ENCODE measurements around the gene FGF18. TPM values are rescaled to one million over a fixed set of nuclear protein-coding genes. Genes with fewer than 3 reads are reported as not detected.
"Not testable (repeated sequence)": the region's sequence is repeated elsewhere in the genome, so short reads cannot be mapped to it uniquely, and the experiment has no call there.

The FGF18 gene
- total RNA-seq, 1 donor from 2014 or later, result 6.9 TPM

DNA sequence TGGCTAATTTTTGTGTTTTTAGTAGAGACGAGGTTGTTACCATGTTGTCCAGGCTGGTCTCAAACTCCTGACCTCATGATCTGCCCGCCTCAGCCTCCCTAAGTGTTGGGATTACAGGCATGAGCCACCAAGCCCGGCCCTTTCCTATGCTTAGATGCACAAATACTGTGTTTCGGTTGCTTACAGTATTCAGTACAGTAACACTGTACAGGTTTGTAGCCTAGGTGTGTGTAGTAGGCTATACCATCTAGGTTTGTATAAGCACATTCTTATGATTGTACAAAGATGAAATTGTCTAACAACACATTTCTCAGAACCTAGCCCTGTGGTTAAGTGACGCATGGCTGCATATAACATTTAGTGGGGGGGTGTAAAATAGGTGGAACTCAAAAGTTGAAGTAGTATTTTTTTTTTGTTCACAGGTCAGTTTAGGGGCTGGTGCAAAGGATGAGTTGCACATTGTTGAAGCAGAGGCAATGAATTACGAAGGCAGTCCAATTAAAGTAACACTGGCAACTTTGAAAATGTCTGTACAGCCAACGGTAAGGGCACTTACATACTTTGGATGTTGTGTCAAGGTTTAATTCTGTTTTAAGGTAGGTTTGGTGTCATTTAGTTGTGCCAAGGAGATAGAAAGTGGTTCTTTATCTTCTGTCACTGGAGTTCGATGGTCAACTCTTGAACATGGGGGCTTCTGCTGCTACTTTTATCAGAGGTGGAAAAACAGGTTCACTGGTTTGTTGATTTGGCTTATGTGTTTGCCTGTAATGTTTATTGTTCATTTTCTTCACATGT, 28.4 kb upstream of the FGF18 start:
- H3K36me3 ChIP-seq, result peaks cover 28 to 50% of the 10 kb centered on the region in 2 donors
- intact Hi-C loops (cut with DNase I), result no loop called here
- TF ChIP-seq, protein P1, sequence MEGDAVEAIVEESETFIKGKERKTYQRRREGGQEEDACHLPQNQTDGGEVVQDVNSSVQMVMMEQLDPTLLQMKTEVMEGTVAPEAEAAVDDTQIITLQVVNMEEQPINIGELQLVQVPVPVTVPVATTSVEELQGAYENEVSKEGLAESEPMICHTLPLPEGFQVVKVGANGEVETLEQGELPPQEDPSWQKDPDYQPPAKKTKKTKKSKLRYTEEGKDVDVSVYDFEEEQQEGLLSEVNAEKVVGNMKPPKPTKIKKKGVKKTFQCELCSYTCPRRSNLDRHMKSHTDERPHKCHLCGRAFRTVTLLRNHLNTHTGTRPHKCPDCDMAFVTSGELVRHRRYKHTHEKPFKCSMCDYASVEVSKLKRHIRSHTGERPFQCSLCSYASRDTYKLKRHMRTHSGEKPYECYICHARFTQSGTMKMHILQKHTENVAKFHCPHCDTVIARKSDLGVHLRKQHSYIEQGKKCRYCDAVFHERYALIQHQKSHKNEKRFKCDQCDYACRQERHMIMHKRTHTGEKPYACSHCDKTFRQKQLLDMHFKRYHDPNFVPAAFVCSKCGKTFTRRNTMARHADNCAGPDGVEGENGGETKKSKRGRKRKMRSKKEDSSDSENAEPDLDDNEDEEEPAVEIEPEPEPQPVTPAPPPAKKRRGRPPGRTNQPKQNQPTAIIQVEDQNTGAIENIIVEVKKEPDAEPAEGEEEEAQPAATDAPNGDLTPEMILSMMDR (IDR thresholded peaks at IDR 0.05), result no peak
- no peak for DNase-seq (ENCODE audit: low spot score in 2 of 2)
- H3K4me1 ChIP-seq, result peaks cover 0 to 18% of the 10 kb centered on the region in 2 donors
- H3K27ac ChIP-seq, result no peak overlapping the region
- no peak overlapping the region for H3K4me3 ChIP-seq
- no peaks in the 10 kb centered on the region for H3K27me3 ChIP-seq
- H3K9me3 ChIP-seq, result no peaks in the 10 kb centered on the region

DNA sequence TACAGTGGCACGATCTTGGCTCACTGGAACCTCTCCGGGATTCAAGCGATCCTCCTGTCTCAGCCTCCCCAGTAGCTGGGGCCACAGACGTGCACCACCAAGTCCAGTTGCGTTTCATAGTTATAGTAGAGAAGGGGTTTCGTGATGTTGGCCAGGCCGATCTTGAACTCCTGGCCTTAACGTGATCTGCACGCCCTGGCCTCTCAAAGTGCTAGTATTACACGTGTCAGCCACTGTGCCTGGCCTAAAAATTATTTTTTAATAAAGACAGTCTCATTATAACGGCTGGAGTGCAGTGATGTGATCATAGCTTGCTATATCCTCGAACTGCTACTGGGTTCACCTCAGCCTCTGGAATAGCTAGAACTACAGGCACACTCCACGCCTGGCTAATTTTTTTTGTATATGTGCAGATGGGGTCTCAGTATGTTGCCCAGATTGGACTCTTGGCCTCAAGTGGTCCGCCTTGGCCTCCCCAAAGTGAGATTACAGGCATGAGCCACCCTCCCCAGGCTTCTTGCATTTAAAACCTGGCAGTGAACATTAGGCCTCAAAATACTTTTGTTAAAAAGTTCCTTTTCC, 27.4 kb upstream of the FGF18 start:
- TF ChIP-seq, protein P1 (IDR thresholded peaks at IDR 0.05), result no peak
- no peak for DNase-seq (ENCODE audit: low spot score in 2 of 2)
- H3K4me1 ChIP-seq, result peaks cover 0 to 14% of the 10 kb centered on the region in 2 donors
- H3K36me3 ChIP-seq, result peaks cover 34 to 58% of the 10 kb centered on the region in 2 donors
- intact Hi-C loops (cut with DNase I), result no loop called here
- H3K9me3 ChIP-seq, result no peaks in the 10 kb centered on the region
- no peaks in the 10 kb centered on the region for H3K27me3 ChIP-seq
- no peak overlapping the region for H3K4me3 ChIP-seq
- H3K27ac ChIP-seq, result no peak overlapping the region

DNA sequence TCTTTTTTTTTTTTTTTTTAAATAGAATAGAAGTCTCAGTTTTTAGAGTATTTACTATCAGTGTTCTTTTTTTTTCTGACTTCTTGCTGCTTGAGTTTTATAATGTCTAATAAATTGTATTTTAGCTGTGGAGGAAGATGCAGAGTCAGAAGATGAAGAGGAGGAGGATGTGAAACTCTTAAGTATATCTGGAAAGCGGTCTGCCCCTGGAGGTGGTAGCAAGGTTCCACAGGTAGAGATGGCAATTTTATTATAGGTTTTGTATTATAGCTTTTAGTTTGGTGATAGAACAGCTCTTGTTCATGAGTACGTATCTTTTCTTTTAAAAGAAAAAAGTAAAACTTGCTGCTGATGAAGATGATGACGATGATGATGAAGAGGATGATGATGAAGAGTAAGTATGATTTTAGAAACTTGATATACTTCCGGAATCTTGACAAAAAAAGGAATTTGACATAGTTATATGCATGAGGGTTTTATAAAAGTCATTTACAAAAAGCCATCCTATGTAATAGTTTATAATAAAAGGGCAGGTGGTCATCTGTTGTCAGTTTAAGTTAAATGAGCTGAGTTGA, 26.8 kb upstream of the FGF18 start:
- intact Hi-C loops (cut with DNase I), result no loop called here
- Histone ChIP-seq H3K4me1 (peaks cover 0 to 14% of the 10 kb centered on the region in 2 donors), H3K27ac (no peak overlapping the region), H3K36me3 (peaks cover 36 to 64% of the 10 kb centered on the region in 2 donors), H3K4me3 (no peak overlapping the region), H3K27me3 (no peaks in the 10 kb centered on the region), H3K9me3 (no peaks in the 10 kb centered on the region)
- TF ChIP-seq, protein P1 (IDR thresholded peaks at IDR 0.05), result no peak
- DNase-seq (ENCODE audit: low spot score in 2 of 2), result no peak

DNA sequence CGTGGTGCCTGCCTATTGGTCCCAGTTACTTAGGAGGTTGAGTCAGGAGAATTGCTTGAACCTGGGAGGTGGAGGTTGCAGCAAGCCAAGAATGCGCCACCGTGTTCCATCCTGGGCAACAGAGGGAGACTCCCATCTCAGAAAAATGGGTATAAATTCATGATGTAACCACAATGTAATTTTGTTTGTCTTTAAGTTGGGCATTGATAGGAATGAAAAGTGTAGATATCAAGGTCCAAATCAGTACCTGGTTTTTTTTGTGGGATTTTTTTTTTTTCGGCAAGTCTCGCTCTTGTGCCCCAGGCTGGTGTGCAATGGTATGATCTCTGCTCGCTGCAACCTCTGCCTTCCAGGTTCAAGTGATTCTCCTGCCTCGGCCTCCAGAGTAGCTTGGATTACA, 24.4 kb upstream of the FGF18 start:
- H3K4me1 ChIP-seq, result peaks cover 0 to 8% of the 10 kb centered on the region in 2 donors
- no peak for DNase-seq (ENCODE audit: low spot score in 2 of 2)
- H3K4me3 ChIP-seq, result no peak overlapping the region
- no peaks in the 10 kb centered on the region for H3K9me3 ChIP-seq
- no peak overlapping the region for H3K27ac ChIP-seq
- no peaks in the 10 kb centered on the region for H3K27me3 ChIP-seq
- intact Hi-C loops (cut with DNase I), result no loop called here
- H3K36me3 ChIP-seq, result peaks cover 54 to 86% of the 10 kb centered on the region in 2 donors
- TF ChIP-seq, protein P1 (IDR thresholded peaks at IDR 0.05), result no peak

DNA sequence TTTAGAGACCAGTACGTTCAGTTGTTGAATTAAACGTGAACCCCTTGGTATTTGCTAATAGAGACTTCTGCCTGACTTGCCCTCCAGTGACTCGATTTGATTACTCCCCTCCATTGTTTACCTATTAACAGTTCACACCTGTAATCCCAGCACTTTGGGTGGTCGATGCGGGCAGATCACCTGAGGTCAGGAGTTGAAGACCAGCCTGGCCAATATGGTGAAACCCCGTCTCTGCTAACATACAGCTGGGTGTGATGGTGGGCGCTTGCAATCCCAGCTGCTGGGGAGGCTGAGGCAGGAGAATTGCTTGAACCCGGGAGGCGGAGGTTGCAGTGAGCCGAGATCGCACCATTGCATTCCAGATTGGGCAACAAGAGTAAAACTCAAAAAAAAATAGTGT, 22.9 kb upstream of the FGF18 start:
- H3K27me3 ChIP-seq; H3K4me3 ChIP-seq; DNase-seq (ENCODE audit: low spot score in 2 of 2); H3K27ac ChIP-seq; H3K9me3 ChIP-seq; H3K4me1 ChIP-seq: not testable (repeated sequence)
- intact Hi-C loops (cut with DNase I), result loop anchor here (2.0 kb wide), 1 partner anchor 18 kb away; no protein-coding TSS in a partner anchor
- H3K36me3 ChIP-seq, result peaks cover 67 to 97% of the 10 kb centered on the region in 2 donors

DNA sequence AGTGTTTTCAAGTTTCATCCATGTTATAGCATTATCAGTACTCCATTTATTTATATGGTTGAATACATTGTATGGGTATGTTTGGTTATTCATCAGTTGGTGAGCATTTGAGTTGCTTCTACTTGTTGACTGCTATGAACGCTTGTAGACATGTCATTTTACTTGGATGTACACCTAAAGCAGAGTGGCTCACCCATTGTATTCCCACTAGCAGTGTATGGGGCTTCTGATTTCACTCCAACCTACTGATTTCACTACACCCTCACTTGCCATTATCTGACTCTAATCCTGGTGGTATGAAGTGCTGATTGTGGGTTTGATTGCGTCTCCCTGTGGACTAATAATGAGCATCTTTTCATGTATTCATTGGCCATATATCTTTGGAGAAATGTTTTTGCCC, 22.3 kb upstream of the FGF18 start:
- DNase-seq (ENCODE audit: low spot score in 2 of 2), result no peak
- intact Hi-C loops (cut with DNase I), result loop anchor here (2.0 kb wide), 1 partner anchor 18 kb away; no protein-coding TSS in a partner anchor
- Histone ChIP-seq H3K27me3 (no peaks in the 10 kb centered on the region), H3K4me3 (no peak overlapping the region), H3K27ac (no peak overlapping the region), H3K9me3 (no peaks in the 10 kb centered on the region), H3K36me3 (peaks cover 67 to 94% of the 10 kb centered on the region in 2 donors), H3K4me1 (no peaks in the 10 kb centered on the region)
- TF ChIP-seq, protein P1 (IDR thresholded peaks at IDR 0.05), result no peak
